H9 (cell line): ENCODE data around the gene DSE. TPM values are rescaled to one million over a fixed set of nuclear protein-coding genes. Genes with fewer than 3 reads are reported as not detected.

Source experiments
- DNase-seq: peaks from one replicate; pipeline ENCODE4 v3.0.0-alpha.2; 2017
- H2AFZ ChIP-seq: one replicate; pipeline ENCODE4 v1.6.1; 2013; ENCODE audit warnings: mild to moderate bottlenecking, low read length, control low read depth, moderate library complexity
- H2AK5ac ChIP-seq: 2 replicates; pipeline ENCODE4 v1.6.1; 2013; ENCODE audit warnings: low read length, control low read depth, mixed read lengths; ENCODE audit not compliant: insufficient read length
- H2BK120ac ChIP-seq: one replicate; pipeline ENCODE4 v1.6.1; 2013; ENCODE audit warnings: low read depth, mild to moderate bottlenecking, low read length, control low read depth, inconsistent platforms; ENCODE audit not compliant: poor library complexity, severe bottlenecking
- H2BK12ac ChIP-seq: 2 replicates; pipeline ENCODE4 v1.6.1; 2013; ENCODE audit warnings: low read length, control low read depth, mixed read lengths, low read depth; ENCODE audit not compliant: insufficient read length
- H2BK15ac ChIP-seq: 2 replicates; pipeline ENCODE4 v1.6.1; 2013; ENCODE audit warnings: low read depth, low read length, control low read depth
- H2BK20ac ChIP-seq: one replicate; pipeline ENCODE4 v1.6.1; 2013; ENCODE audit warnings: low read depth, mild to moderate bottlenecking, low read length, control low read depth, inconsistent platforms; ENCODE audit not compliant: poor library complexity, severe bottlenecking
- H2BK5ac ChIP-seq: 2 replicates; pipeline ENCODE4 v1.6.1; 2013; ENCODE audit warnings: low read length, control low read depth, mixed read lengths; ENCODE audit not compliant: insufficient read length
- H3K14ac ChIP-seq: 2 replicates; pipeline ENCODE4 v1.6.1; 2013; ENCODE audit warnings: low read length, control low read depth; ENCODE audit not compliant: insufficient read depth
- H3K18ac ChIP-seq: 2 replicates; pipeline ENCODE4 v1.6.1; 2013; ENCODE audit warnings: low read depth, mild to moderate bottlenecking, mixed read lengths, low read length, control low read depth; ENCODE audit not compliant: insufficient read length
- H3K23ac ChIP-seq: 2 replicates; pipeline ENCODE4 v1.6.1; 2013; ENCODE audit warnings: low read length, control low read depth, mixed read lengths, low read depth; ENCODE audit not compliant: insufficient read length
- H3K23me2 ChIP-seq: 2 replicates; pipeline ENCODE4 v1.6.1; 2013; ENCODE audit warnings: low read depth, mild to moderate bottlenecking, mixed read lengths, low read length, control low read depth; ENCODE audit not compliant: insufficient read length, poor library complexity, severe bottlenecking
- H3K27ac ChIP-seq: 2 replicates; pipeline ENCODE4 v1.5.1; 2013; ENCODE audit warnings: low read length, control low read depth, mixed read lengths, low read depth; ENCODE audit not compliant: insufficient read length
- H3K27me3 ChIP-seq: 2 replicates; pipeline ENCODE4 v1.6.1; 2013; ENCODE audit warnings: low read length, control low read depth, inconsistent platforms; ENCODE audit not compliant: insufficient read depth
- H3K4ac ChIP-seq: 2 replicates; pipeline ENCODE4 v1.6.1; 2013; ENCODE audit warnings: low read depth, mild to moderate bottlenecking, control low read depth, inconsistent platforms, low read length, moderate library complexity
- H3K4me1 ChIP-seq: 2 replicates; pipeline ENCODE4 v1.6.1; 2013; ENCODE audit warnings: low read length, control low read depth, inconsistent platforms; ENCODE audit not compliant: insufficient read depth
- H3K4me2 ChIP-seq: 2 replicates; pipeline ENCODE4 v1.6.1; 2013; ENCODE audit warnings: low read length, control low read depth, mixed read lengths; ENCODE audit not compliant: insufficient read length, insufficient read depth
- H3K56ac ChIP-seq: 2 replicates; pipeline ENCODE4 v1.6.1; 2013; ENCODE audit warnings: low read depth, mild to moderate bottlenecking, mixed read lengths, low read length, control low read depth; ENCODE audit not compliant: insufficient read length
- H3K79me1 ChIP-seq: 2 replicates; pipeline ENCODE4 v1.6.1; 2013; ENCODE audit warnings: low read depth, mild to moderate bottlenecking, moderate library complexity, low read length, control low read depth, inconsistent platforms; ENCODE audit not compliant: insufficient read depth, poor library complexity, severe bottlenecking
- H3K79me2 ChIP-seq: 2 replicates; pipeline ENCODE4 v1.6.1; 2013; ENCODE audit warnings: low read length, control low read depth, inconsistent platforms; ENCODE audit not compliant: insufficient read depth
- H3K9ac ChIP-seq: 2 replicates; pipeline ENCODE4 v1.6.1; 2013; ENCODE audit warnings: low read length, control low read depth, mixed read lengths; ENCODE audit not compliant: insufficient read length; ENCODE audit errors: extremely low read depth
- H3K9me3 ChIP-seq: one replicate; pipeline ENCODE4 v1.6.1; 2013; ENCODE audit warnings: low read depth, low read length, inconsistent platforms; ENCODE audit not compliant: control insufficient read depth
- H3T11ph ChIP-seq: one replicate; pipeline ENCODE4 v1.6.1; 2013; ENCODE audit warnings: mild to moderate bottlenecking, low read length, control low read depth, inconsistent platforms
- H4K20me1 ChIP-seq: one replicate; pipeline ENCODE4 v1.6.1; 2013; ENCODE audit not compliant: control insufficient read depth, insufficient read length, insufficient read depth
- H4K5ac ChIP-seq: 2 replicates; pipeline ENCODE4 v1.6.1; 2013; ENCODE audit warnings: low read depth, mild to moderate bottlenecking, mixed read lengths, low read length, control low read depth; ENCODE audit not compliant: insufficient read length
- H4K8ac ChIP-seq: replicated peaks from 2 replicates; pipeline ENCODE4 v1.6.1; 2013; ENCODE audit warnings: low read length, control low read depth, mixed read lengths, low read depth; ENCODE audit not compliant: insufficient read length
- H4K91ac ChIP-seq: 2 replicates; pipeline ENCODE4 v1.6.1; 2013; ENCODE audit warnings: low read depth, mild to moderate bottlenecking, moderate library complexity, mixed read lengths, low read length, control low read depth; ENCODE audit not compliant: insufficient read length
- H3K27ac Mint-ChIP-seq, 3 experiments: 2 replicates in 2 of 3; 3 replicates in 1 of 3; pipeline ENCODE4 v1.8.0; 2020 to 2021; ENCODE audit warnings: mixed read lengths in 3 of 3, mild to moderate bottlenecking in 1 of 3, moderate library complexity in 1 of 3
- H3K27me3 Mint-ChIP-seq: 2 replicates; pipeline ENCODE4 v1.8.0; 2021; ENCODE audit warnings: low read depth, mild to moderate bottlenecking, moderate library complexity, mixed read lengths
- H3K36me3 Mint-ChIP-seq, 3 experiments: 2 replicates in 2 of 3; 3 replicates in 1 of 3; pipeline ENCODE4 v1.8.0; 2020 to 2021; ENCODE audit warnings: low read depth in 3 of 3, mixed read lengths in 3 of 3; ENCODE audit not compliant: insufficient read depth in 1 of 3
- H3K4me1 Mint-ChIP-seq, 2 experiments: 2 replicates each; pipeline ENCODE4 v1.8.0; 2020; ENCODE audit warnings: mixed read lengths in 2 of 2
- H3K4me3 Mint-ChIP-seq, 2 experiments: 2 replicates in 1 of 2; 3 replicates in 1 of 2; pipeline ENCODE4 v1.8.0; 2020 to 2021; ENCODE audit warnings: mild to moderate bottlenecking in 2 of 2, mixed read lengths in 2 of 2, moderate library complexity in 1 of 2
- H3K9me3 Mint-ChIP-seq, 2 experiments: 2 replicates in 1 of 2; 3 replicates in 1 of 2; pipeline ENCODE4 v1.8.0; 2020; ENCODE audit warnings: mild to moderate bottlenecking in 2 of 2, mixed read lengths in 2 of 2, moderate library complexity in 1 of 2
- CTCF ChIP-seq: fragments of 200-600 bp; sonication (generic); conservative IDR thresholded peaks from 3 replicates; pipeline ENCODE4 v1.8.0; 2021; ENCODE audit warnings: antibody characterized with exemption, mild to moderate bottlenecking
- WGBS: extraction: QIAGEN DNeasy Blood & Tissue Kit; methylation state at CpG from one replicate; pipeline ENCODE4 v1.1.7; 2013; ENCODE audit warnings: missing lambda C conversion rate, low lambda C conversion rate, mixed read lengths; ENCODE audit not compliant: insufficient read length; ENCODE audit errors: extremely low coverage; 5-methylcytosine and 5-hydroxymethylcytosine counted together
- total RNA-seq: library from RNA; stranded (reverse); gene quantifications from 2 replicates; pipeline ENCODE4 v1.2.1, GENCODE V29; 2021

DSE gene
- total RNA-seq, 1 experiment from 2014 or later, result 45.6 TPM

GRCh38 chr6:116422238-116422637 is 51.5 kb downstream of the DSE start:
- H3K4me1 ChIP-seq, result no peaks in the 10 kb centered on the region
- H3K23me2 ChIP-seq, result no peaks in the 10 kb centered on the region
- Mint-ChIP-seq H3K9me3 (no peaks in the 10 kb centered on the region; a peak in 2 of 5 replicates), H3K36me3 (peaks cover 10 to 16% (median 14%) of the 10 kb centered on the region in 3 experiments; a peak in 6 of 7 replicates), H3K27ac (peak overlapping the region in 1 of 3 experiments; percentile 39; a peak in 1 of 7 replicates), H3K4me1 (peaks cover 13 to 15% of the 10 kb centered on the region in 2 experiments), H3K27me3 (no peaks in the 10 kb centered on the region), H3K4me3 (no peak overlapping the region)
- H3T11ph ChIP-seq, result no peak overlapping the region
- no peak overlapping the region for H2BK20ac ChIP-seq
- H4K20me1 ChIP-seq, result no peaks in the 10 kb centered on the region
- H3K27ac ChIP-seq, result no peak overlapping the region
- H3K23ac ChIP-seq, result no peak overlapping the region
- no peak overlapping the region for H3K14ac ChIP-seq
- no peak overlapping the region for H2BK15ac ChIP-seq
- no peaks in the 10 kb centered on the region for H3K9me3 ChIP-seq
- H2BK12ac ChIP-seq, result no peak overlapping the region
- H3K4me2 ChIP-seq, result no peak overlapping the region
- no peak overlapping the region for H2AK5ac ChIP-seq
- DNase-seq, result no peak
- H3K27me3 ChIP-seq, result no peaks in the 10 kb centered on the region
- H2BK120ac ChIP-seq, result no peak overlapping the region
- H4K91ac ChIP-seq, result no peak overlapping the region
- no peak for TF ChIP-seq CTCF
- no peak overlapping the region for H4K5ac ChIP-seq
- no peak overlapping the region for H3K56ac ChIP-seq
- H2BK5ac ChIP-seq, result no peak overlapping the region
- no CpG with 5 or more reads among the region's 3 CpGs for WGBS
- H2AFZ ChIP-seq, result no peak overlapping the region
- no peak overlapping the region for H3K4ac ChIP-seq
- no peaks in the 10 kb centered on the region for H3K79me1 ChIP-seq
- H3K79me2 ChIP-seq, result peaks cover 2% of the 10 kb centered on the region; the same call in 1 of the 2 replicates
- H3K18ac ChIP-seq, result no peak overlapping the region
- no peak overlapping the region for H4K8ac ChIP-seq
- H3K9ac ChIP-seq, result no peak overlapping the region
